ENCODE data around the gene NAB1.

The NAB1 gene

DNA sequence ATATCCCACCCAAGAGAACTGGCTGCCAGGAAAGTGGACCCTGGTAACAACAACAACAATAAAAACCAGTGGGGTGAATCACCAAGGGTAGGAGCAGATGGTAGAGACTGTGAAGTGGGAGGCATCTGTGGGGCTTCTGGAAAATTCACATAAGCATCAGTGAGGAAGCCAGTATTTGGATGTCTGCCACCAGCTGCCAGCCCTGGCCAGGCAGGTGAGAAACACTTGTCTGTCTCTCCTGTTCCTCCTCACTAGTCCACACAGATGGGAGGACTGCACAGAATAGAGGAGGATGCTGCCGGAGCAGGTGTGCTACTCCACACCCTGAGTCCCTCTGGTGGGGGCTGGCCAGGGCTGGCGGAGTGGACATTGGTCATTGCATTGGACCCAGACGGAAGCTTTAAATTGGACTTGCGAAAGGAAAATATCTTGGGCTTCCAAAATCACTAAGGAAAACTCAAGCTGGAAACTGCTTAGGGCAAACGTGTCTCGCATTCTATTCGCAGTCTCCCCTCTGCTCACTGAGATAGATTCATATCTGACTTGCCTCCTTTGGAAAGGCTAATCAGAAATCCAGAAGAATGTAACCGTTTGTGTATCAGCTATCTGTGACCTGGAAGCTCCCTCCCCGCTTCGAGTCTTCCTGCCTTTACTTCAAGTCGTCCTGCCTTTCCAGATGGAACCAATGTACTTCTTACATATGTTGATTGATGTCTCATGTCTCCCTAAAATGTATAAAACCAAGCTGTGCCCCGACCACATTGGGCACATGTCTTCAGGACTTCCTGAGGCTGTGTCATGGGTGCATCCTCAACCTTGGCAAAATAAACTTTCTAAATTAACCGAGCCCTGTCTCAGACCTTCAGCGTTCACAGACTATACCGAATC, 69.1 kb downstream of the NAB1 start:
- peak; percentile 25 for DNase-seq

DNA sequence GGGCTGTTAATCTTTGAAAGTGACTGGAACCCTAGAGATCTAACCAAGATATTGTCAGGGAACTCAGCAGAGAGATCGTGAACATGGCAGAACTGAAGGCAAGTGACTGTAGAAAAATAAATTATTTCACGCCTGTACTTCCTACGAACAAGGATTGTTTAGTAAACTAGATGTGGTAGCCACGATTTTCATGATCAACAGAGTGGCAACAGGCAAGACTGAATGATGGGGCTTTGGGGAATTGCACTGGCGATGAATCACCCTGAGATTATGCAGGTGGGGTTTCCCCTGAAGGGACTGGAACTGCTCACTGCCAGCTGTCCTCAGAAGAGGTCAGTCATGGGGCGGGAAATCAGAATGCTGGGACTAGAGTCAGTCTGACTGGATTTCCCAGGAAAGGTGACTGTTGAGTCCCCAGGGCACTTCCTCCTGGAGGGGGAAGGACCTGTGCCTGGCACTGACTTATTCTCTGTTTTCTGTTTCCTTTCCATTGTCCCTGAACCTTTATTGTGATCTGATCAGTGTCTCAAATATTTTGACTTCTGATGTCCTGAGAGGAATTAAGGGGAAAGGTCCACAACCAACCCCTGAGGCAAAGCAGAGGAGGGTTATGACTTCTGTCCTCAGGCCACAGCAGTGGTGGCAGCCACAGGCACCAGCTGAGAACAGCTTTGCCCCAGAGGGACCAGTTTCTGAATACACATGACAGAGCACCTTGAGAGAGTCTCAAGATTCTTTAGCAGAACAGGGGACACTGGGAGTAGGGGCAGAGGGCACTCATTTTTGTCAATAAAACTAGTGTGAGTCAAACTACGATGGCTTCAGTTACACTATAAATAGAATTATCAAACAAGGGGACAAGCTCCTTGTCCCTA, 70.0 kb downstream of the NAB1 start:
- DNase-seq = peak; percentile 68

DNA sequence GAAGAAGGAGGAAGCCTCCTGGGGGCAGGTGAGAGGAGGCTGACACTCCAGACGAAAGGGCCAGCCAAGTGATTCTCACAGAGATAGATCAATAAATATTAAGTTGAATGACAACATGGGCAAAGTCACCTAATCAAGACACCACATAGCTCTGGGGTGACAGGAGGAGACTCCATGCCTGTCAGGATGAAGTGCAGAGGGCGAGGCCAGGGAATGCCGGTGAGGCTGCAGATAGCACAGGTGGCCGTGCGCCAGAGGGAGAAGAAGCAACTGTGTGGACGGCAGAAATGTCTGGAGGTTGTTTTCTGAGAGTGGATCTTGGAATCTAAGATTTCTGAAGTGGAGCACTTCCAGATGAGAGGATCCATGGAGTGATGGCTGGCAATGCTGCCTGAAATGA, 71.4 kb downstream of the NAB1 start:
- no peak for DNase-seq

DNA sequence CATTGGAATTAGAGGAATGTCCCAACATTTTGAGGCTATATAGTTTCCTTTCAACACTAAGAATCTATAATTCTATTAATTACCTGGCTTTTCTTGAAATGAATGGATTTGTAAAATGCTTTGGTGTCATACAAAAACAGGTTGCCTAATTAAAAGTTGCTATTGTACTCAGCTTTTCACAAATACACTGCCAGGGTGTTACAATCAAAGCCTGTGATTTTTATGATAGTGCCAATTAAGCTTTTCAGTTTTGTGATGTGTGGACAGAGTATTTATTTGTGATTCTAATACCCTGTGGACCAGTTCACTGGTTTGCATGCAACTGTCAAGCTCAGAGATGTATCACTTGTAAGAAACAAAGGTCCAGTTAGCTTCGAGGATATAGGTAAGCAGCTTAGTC, 71.8 kb downstream of the NAB1 start:
- no peak for DNase-seq

DNA sequence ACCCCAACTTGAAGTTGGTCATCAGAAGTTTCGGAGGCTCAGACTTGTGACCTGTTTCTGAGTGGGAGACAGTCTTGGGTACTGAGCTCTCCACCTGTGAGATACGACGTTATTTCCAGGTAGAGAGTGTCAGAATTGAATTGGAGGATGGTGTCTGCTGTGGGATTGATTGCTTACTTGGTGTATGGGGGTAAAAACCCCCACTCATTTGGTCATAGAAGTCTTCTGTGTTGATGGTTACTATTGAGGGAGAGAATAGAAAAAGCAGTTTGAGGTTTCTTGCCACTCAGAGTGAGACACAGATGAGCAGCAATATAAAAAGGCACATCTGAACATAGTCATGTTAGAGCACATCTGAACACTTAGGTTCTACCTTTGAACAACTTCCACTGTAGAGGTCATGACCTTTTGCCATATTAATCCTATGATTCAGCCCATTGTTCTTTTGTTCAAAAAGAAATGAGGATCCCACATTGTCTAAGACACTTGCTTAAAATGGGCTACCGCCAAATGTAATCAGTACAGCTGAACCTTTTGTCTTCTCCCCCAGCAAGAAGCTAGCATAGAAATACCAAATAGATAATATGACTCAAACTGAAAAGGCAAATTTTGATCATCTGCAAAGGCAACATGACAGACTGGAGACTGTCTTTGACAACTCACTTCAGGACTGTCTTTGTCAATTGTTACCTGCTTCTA, 73.3 kb downstream of the NAB1 start:
- no peak for DNase-seq

DNA sequence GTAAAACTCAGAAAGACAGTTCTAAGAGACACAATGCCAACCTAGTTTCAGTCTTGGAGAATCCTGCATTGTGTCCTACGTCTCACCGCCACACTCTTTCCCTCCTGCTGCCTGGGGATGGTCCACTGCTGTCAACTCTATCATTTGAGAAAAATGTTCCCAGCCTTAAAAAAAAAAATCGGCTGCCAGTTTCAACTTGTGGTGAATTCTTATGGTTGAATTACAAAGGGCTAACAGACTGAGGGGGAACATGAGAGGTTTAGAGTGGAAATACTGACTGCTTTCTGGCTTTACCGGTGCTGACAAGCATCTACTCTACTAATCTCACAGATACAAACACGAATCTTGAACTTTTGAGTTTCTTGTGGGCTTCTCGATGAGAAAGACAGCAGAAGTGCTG, 74.0 kb downstream of the NAB1 start:
- peak; percentile 23 for DNase-seq

DNA sequence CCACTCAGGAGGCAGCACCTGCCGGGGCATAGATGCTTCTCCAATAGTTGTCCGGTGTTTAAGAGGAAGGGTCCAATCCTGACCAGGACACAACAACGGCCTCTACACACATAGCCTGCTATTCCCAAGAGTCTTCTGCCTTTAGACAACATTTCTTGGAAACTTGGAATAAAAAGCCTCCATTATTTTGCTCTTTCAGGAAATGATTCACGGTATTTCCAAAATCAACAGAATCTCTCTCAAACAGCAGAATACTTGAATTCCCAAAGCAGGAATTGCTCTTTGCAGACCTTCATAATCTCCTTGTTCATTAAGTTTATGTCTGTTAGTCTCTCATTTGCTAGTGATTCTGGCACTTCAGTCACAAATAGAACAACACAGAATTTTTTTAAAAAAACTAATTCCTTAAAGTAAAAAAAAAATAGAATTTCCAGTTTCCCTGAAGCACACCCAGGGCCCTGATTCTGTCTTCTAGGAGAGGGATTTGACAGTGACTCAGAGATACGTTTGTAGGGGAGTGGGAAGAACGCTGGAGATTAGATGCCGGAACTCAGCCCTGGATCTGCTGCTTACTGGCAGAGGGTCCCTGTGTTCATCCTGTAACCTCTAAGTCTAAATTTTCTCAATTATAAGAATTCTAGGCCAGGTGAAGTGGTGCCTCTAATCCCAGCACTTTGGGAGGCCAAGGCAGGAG, 74.7 kb downstream of the NAB1 start:
- no peak for DNase-seq

DNA sequence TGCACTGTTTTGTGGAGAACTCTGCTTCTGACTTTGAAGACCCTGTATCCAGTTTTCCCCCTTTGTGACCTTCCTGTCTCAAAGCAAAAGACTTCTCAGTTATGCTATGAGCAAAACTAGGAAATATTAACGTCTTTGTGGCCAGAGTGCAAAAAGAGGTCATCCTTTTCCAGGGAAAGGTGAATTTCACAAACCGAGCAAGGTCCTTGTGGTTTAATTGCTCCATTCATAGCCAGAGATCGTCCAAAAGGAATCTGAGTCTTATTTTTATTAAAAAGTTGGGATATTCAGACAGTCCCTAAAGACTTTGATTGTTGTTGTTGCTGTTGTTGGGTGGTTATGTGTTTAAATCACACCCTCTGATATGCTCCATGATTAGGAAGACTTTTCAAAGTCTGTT, 77.4 kb downstream of the NAB1 start:
- no peak for DNase-seq

DNA sequence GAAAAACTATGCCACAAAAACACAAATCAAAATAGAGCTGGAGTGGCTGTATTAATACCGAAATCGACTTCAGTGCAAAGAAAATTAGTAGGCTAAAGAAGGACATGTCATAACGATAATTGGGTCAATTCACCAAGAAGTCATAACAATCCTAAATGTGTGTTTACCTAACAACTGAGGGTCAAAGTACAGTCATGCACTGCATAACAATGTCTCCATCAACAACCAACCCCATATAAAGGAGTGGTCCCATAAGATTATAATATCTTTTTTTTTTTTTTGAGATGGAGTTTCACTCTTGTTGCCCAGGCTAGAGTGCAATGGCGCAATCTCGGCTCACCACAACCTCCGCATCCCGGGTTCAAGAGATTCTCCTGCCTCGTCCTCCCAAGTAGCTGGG, 87.5 kb downstream of the NAB1 start:
- no peak for DNase-seq

DNA sequence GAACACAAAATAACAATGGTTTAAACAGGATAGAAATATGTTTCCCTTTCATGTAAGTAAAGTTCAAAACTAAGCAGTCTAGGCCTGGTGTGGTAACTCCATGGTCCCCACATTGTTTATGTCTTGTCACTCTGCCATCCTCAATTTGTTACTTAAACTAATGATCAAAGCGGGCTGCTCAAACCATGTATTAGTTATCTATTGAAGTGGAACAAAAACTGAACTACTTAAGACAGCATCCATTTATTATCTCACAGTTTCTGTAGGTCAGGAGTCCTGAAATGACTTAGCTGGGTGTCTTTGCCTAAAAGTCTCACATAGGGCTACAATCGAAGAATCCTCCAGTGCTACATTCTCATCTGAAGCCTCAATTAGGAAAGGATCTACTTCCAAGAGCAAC, 91.6 kb downstream of the NAB1 start:
- DNase-seq = no peak

All from activated naive CD4-positive, alpha-beta T cell treated with anti-CD3 and anti-CD28 coated beads, Interleukin-2, amount 50 U/mL, for 16 hours (primary cell).